ENCODE measurements around the gene GLIPR1. TPM values are rescaled to one million over a fixed set of nuclear protein-coding genes. Genes with fewer than 3 reads are reported as not detected.
"Not testable (repeated sequence)": the region's sequence is repeated elsewhere in the genome, so short reads cannot be mapped to it uniquely, and the experiment has no call there.

GLIPR1 gene
- 1 to 10 TPM; 1.3 to 1.5 TPM for total RNA-seq

GRCh38 chr12:75480469-75480949 is at the start of gene GLIPR1:
GLIPR1 (plus strand) TSS chr12:75480755; CDS start chr12:75480881, 126 bp downstream.
- CTCF ChIA-PET: interaction anchor here (0.7 to 2.2 kb wide), 3 partner anchors 24 to 678 kb away, joined by 3 to 10 read pairs (median 7); partner anchors contain the start of gene GLIPR1L2
- H3K4me3 Mint-ChIP-seq: peak within 1 kb of the TSS; percentile 87
- peaks cover 78% of the 10 kb centered on the region for H3K4me1 Mint-ChIP-seq (ENCODE audit: low read depth)
- H3K27ac Mint-ChIP-seq: peak within 1 kb of the TSS; percentile 82
- intact Hi-C loops (cut with micrococcal nuclease): loop anchor here (1.0 to 10.0 kb wide), 13 partner anchors 9 to 1584 kb away; partner anchors contain the start of genes BBS10, E2F7, GLIPR1L1 and GLIPR1L2
- no peaks in the 10 kb centered on the region for H3K36me3 Mint-ChIP-seq (ENCODE audit: low read depth)
- no peaks in the 10 kb centered on the region for H3K27me3 Mint-ChIP-seq (ENCODE audit: low read depth)
- H3K9me3 Mint-ChIP-seq: no peaks in the 10 kb centered on the region
- peak; percentile 77 for DNase-seq

- Mint-ChIP-seq H3K9me3 (peaks cover 18% of the 10 kb centered on the region), H3K27ac (no peak overlapping the region), H3K4me1 (ENCODE audit: low read depth) (no peaks in the 10 kb centered on the region), H3K36me3 (ENCODE audit: low read depth) (peaks cover 1% of the 10 kb centered on the region), H3K27me3 (ENCODE audit: low read depth) (no peaks in the 10 kb centered on the region), H3K4me3 (no peak overlapping the region)
- DNase-seq: no peak
- CTCF ChIA-PET: no interaction called here
- intact Hi-C loops (cut with micrococcal nuclease): no loop called here
Measured at GRCh38 chr12:75432924-75433323, 47.6 kb upstream of the GLIPR1 start.

GRCh38 chr12:75437564-75437963 is 43.0 kb upstream of the GLIPR1 start:
- Mint-ChIP-seq H3K27ac (no peak overlapping the region), H3K4me1 (ENCODE audit: low read depth) (peaks cover 2% of the 10 kb centered on the region), H3K4me3 (no peak overlapping the region), H3K36me3 (ENCODE audit: low read depth) (peaks cover 3% of the 10 kb centered on the region), H3K27me3 (ENCODE audit: low read depth) (peaks cover 9% of the 10 kb centered on the region), H3K9me3 (peaks cover 7% of the 10 kb centered on the region)
- CTCF ChIA-PET: interaction anchor here (0.6 to 2.3 kb wide), 5 partner anchors 47 to 451 kb away, joined by 3 to 8 read pairs (median 4); no protein-coding TSS in a partner anchor
- intact Hi-C loops (cut with micrococcal nuclease): loop anchor here (1.0 kb wide), 2 partner anchors 41 to 68 kb away; no protein-coding TSS in a partner anchor
- DNase-seq: no peak

GRCh38 chr12:75438059-75438754 is 42.3 kb upstream of the GLIPR1 start:
- no peak overlapping the region for H3K27ac Mint-ChIP-seq
- CTCF ChIA-PET: interaction anchor here (0.6 to 2.3 kb wide), 6 partner anchors 47 to 599 kb away, joined by 3 to 8 read pairs (median 4); no protein-coding TSS in a partner anchor
- no peak overlapping the region for H3K4me3 Mint-ChIP-seq
- H3K4me1 Mint-ChIP-seq (ENCODE audit: low read depth): peaks cover 2% of the 10 kb centered on the region
- DNase-seq: peak; percentile 21
- peaks cover 11% of the 10 kb centered on the region for H3K27me3 Mint-ChIP-seq (ENCODE audit: low read depth)
- H3K9me3 Mint-ChIP-seq: peaks cover 7% of the 10 kb centered on the region
- intact Hi-C loops (cut with micrococcal nuclease): no loop called here
- H3K36me3 Mint-ChIP-seq (ENCODE audit: low read depth): peaks cover 3% of the 10 kb centered on the region

- CTCF ChIA-PET: interaction anchor here (0.6 to 1.1 kb wide), 2 partner anchors 149 to 598 kb away, joined by 3 read pairs; no protein-coding TSS in a partner anchor
- Mint-ChIP-seq H3K27ac (no peak overlapping the region), H3K9me3 (peaks cover 7% of the 10 kb centered on the region), H3K4me3 (no peak overlapping the region), H3K4me1 (ENCODE audit: low read depth) (peaks cover 2% of the 10 kb centered on the region), H3K36me3 (ENCODE audit: low read depth) (peaks cover 3% of the 10 kb centered on the region), H3K27me3 (ENCODE audit: low read depth) (peaks cover 14% of the 10 kb centered on the region)
- intact Hi-C loops (cut with micrococcal nuclease): no loop called here
- DNase-seq: no peak
Measured at GRCh38 chr12:75439048-75439447, 41.5 kb upstream of the GLIPR1 start.

GRCh38 chr12:75439930-75440329 is 40.6 kb upstream of the GLIPR1 start:
- Mint-ChIP-seq H3K27ac (no peak overlapping the region), H3K36me3 (ENCODE audit: low read depth) (peaks cover 3% of the 10 kb centered on the region), H3K4me3 (no peak overlapping the region), H3K9me3 (peaks cover 7% of the 10 kb centered on the region), H3K27me3 (ENCODE audit: low read depth) (peaks cover 14% of the 10 kb centered on the region), H3K4me1 (ENCODE audit: low read depth) (peaks cover 2% of the 10 kb centered on the region)
- intact Hi-C loops (cut with micrococcal nuclease): no loop called here
- CTCF ChIA-PET: no interaction called here
- DNase-seq: no peak

GRCh38 chr12:75441687-75442449 is 38.7 kb upstream of the GLIPR1 start:
- intact Hi-C loops (cut with micrococcal nuclease); DNase-seq; H3K27ac Mint-ChIP-seq; H3K4me1 Mint-ChIP-seq (ENCODE audit: low read depth); H3K9me3 Mint-ChIP-seq; CTCF ChIA-PET; H3K36me3 Mint-ChIP-seq (ENCODE audit: low read depth); H3K4me3 Mint-ChIP-seq: not testable (repeated sequence)
- peaks cover 14% of the 10 kb centered on the region for H3K27me3 Mint-ChIP-seq (ENCODE audit: low read depth)

- H3K36me3 Mint-ChIP-seq (ENCODE audit: low read depth); H3K27ac Mint-ChIP-seq; H3K4me3 Mint-ChIP-seq; DNase-seq; CTCF ChIA-PET; H3K9me3 Mint-ChIP-seq; intact Hi-C loops (cut with micrococcal nuclease); H3K4me1 Mint-ChIP-seq (ENCODE audit: low read depth): not testable (repeated sequence)
- H3K27me3 Mint-ChIP-seq (ENCODE audit: low read depth): peaks cover 14% of the 10 kb centered on the region
Measured at GRCh38 chr12:75442454-75442853, 38.1 kb upstream of the GLIPR1 start.

GRCh38 chr12:75443709-75444108 is 36.8 kb upstream of the GLIPR1 start:
- peaks cover 2% of the 10 kb centered on the region for H3K4me1 Mint-ChIP-seq (ENCODE audit: low read depth)
- CTCF ChIA-PET: no interaction called here
- H3K27me3 Mint-ChIP-seq (ENCODE audit: low read depth): peaks cover 14% of the 10 kb centered on the region
- intact Hi-C loops (cut with micrococcal nuclease): no loop called here
- H3K36me3 Mint-ChIP-seq (ENCODE audit: low read depth): peaks cover 3% of the 10 kb centered on the region
- H3K4me3 Mint-ChIP-seq: no peak overlapping the region
- H3K27ac Mint-ChIP-seq: no peak overlapping the region
- peaks cover 4% of the 10 kb centered on the region for H3K9me3 Mint-ChIP-seq
- DNase-seq: no peak

- CTCF ChIA-PET: no interaction called here
- H3K27ac Mint-ChIP-seq: no peak overlapping the region
- peaks cover 12% of the 10 kb centered on the region for H3K27me3 Mint-ChIP-seq (ENCODE audit: low read depth)
- no peaks in the 10 kb centered on the region for H3K4me1 Mint-ChIP-seq (ENCODE audit: low read depth)
- DNase-seq: no peak
- peaks cover 4% of the 10 kb centered on the region for H3K9me3 Mint-ChIP-seq
- no peak overlapping the region for H3K4me3 Mint-ChIP-seq
- H3K36me3 Mint-ChIP-seq (ENCODE audit: low read depth): peaks cover 3% of the 10 kb centered on the region
- intact Hi-C loops (cut with micrococcal nuclease): no loop called here
Measured at GRCh38 chr12:75444429-75445136, 36.0 kb upstream of the GLIPR1 start.

- H3K27ac Mint-ChIP-seq: not testable (repeated sequence)
Measured at GRCh38 chr12:75445137-75445507, 35.4 kb upstream of the GLIPR1 start.

GRCh38 chr12:75446857-75447256 is 33.7 kb upstream of the GLIPR1 start:
- no peaks in the 10 kb centered on the region for H3K4me1 Mint-ChIP-seq (ENCODE audit: low read depth)
- CTCF ChIA-PET: no interaction called here

More at GRCh38 chr12:75445137-75445507, 35.4 kb upstream of the GLIPR1 start:
- DNase-seq; H3K9me3 Mint-ChIP-seq; intact Hi-C loops (cut with micrococcal nuclease); H3K36me3 Mint-ChIP-seq (ENCODE audit: low read depth); CTCF ChIA-PET; H3K4me3 Mint-ChIP-seq; H3K4me1 Mint-ChIP-seq (ENCODE audit: low read depth): not testable (repeated sequence)
- H3K27me3 Mint-ChIP-seq (ENCODE audit: low read depth): peaks cover 12% of the 10 kb centered on the region

More at GRCh38 chr12:75446857-75447256, 33.7 kb upstream of the GLIPR1 start:
- Mint-ChIP-seq H3K9me3 (no peaks in the 10 kb centered on the region), H3K27me3 (ENCODE audit: low read depth) (peaks cover 6% of the 10 kb centered on the region), H3K4me3 (no peak overlapping the region), H3K27ac (no peak overlapping the region), H3K36me3 (ENCODE audit: low read depth) (no peaks in the 10 kb centered on the region)
- intact Hi-C loops (cut with micrococcal nuclease): no loop called here
- DNase-seq: no peak
